Fibroblast of villous mesenchyme (primary cell): Measurements from ENCODE around the gene MICALL2. TPM values are rescaled to one million over a fixed set of nuclear protein-coding genes. Genes with fewer than 3 reads are reported as not detected.
"Not testable (repeated sequence)": the region's sequence is repeated elsewhere in the genome, so short reads cannot be mapped to it uniquely, and the experiment has no call there.

Experiments used
- DNase-seq: peaks from one replicate; pipeline ENCODE4 v3.0.0-alpha.2; 2010; ENCODE audit warnings: low read depth
- H3K4me3 ChIP-seq: 2 replicates; pipeline ENCODE4 v1.5.1; 2011; ENCODE audit warnings: low read depth, mild to moderate bottlenecking, low read length
- total RNA-seq: library from RNA; depleted of rRNA; stranded (reverse); fragments of >200 nt; gene quantifications from 2 replicates; pipeline ENCODE4 v1.2.3, GENCODE V29; 2012
- TF ChIP-seq, protein P1 (sequence below): IDR thresholded peaks from 2 replicates; pipeline ENCODE4 v1.5.1; 2012; ENCODE audit warnings: low read depth, mild to moderate bottlenecking, low read length; ENCODE audit not compliant: insufficient read depth

MICALL2 gene
- total RNA-seq, 1 donor = 34.5 TPM

DNA sequence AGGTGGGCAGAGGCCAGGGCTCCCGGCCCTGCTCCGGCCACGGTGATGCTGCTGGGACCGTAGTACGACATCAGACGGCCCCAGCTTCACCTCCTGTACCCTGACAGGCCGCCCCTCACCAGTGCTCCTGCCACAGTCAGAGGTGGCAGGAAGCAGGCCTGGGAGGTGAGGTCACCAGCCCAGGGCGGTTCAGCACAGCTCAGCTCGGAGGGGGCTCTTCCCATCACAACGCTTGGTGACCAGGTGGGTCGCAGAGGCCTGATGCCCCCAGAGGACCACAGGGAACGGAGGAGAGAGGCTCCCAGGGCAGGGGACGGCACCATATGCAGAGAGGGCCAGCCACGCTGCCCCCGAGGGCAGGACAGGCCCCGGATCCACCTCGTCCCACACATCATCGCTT, 8.8 kb downstream of the MICALL2 start:
- DNase-seq = no peak
- no peak overlapping the region for H3K4me3 ChIP-seq
- TF ChIP-seq, protein P1, sequence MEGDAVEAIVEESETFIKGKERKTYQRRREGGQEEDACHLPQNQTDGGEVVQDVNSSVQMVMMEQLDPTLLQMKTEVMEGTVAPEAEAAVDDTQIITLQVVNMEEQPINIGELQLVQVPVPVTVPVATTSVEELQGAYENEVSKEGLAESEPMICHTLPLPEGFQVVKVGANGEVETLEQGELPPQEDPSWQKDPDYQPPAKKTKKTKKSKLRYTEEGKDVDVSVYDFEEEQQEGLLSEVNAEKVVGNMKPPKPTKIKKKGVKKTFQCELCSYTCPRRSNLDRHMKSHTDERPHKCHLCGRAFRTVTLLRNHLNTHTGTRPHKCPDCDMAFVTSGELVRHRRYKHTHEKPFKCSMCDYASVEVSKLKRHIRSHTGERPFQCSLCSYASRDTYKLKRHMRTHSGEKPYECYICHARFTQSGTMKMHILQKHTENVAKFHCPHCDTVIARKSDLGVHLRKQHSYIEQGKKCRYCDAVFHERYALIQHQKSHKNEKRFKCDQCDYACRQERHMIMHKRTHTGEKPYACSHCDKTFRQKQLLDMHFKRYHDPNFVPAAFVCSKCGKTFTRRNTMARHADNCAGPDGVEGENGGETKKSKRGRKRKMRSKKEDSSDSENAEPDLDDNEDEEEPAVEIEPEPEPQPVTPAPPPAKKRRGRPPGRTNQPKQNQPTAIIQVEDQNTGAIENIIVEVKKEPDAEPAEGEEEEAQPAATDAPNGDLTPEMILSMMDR = no peak

DNA sequence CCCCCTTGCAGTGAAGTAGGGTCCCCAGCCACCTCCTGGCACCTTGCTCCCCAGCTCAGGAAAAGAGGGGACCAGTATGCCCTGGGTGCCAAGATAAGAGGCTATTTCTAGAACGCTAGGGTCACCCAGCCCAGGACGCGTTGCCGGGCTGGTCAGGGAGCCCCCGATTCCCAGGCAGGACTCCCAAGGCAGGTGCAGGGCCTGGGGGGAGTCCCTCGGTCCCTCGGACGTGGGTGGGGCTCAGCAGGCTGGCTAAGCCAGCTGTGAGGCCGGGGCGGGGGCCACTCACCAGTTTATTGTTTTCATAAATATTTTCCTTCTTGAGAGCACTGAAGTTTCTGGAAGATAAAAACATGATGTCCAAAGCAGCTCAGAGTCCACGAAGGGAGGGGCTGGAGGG, 9.3 kb downstream of the MICALL2 start:
- no peak for DNase-seq
- TF ChIP-seq, protein P1 = no peak

DNA sequence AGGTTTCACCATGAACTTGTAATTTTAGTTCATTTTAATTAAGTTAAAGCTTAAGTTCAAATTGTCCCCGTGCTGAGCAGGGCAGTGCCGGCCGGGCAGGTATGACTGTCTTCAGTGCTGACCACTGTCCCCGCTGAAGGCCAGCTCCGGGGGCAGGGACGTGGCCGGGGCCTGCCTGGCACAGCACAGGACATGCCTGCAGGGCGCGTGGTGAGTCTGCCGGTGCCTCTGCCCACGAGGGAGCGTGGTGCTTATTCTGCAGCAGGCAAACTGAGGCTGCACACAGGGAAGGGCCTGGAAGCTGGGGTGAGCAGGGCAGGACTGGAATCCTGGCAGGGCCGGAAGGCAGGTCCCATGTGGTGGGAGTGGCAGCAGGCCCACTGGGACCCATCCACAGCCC, 9.8 kb downstream of the MICALL2 start:
- H3K4me3 ChIP-seq = no peak overlapping the region
- TF ChIP-seq, protein P1 = no peak
- DNase-seq = no peak

More for the DNA sequence above, 9.3 kb downstream of the MICALL2 start:
- H3K4me3 ChIP-seq = no peak overlapping the region

DNA sequence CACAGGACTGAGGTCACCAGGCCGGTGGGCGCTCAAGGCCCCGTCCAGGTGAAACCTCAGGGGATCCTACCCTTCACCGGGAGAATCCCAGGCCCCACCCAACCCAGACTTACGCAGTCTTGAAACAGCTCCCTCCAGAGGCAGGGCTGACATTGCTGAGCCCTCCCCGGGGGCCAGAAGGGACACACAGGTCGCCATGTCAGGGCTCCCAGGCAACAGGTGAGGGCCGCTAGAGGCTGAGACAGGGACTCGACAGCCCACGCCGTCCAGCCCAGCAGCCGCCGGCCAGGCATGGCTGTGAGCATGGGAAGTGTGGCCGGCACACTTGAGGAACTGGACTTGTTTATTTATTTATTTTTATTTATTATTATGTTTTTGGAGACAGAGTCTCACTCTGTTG, 10.3 kb downstream of the MICALL2 start:
- DNase-seq = no peak
- TF ChIP-seq, protein P1 = no peak
- H3K4me3 ChIP-seq = no peak overlapping the region

DNA sequence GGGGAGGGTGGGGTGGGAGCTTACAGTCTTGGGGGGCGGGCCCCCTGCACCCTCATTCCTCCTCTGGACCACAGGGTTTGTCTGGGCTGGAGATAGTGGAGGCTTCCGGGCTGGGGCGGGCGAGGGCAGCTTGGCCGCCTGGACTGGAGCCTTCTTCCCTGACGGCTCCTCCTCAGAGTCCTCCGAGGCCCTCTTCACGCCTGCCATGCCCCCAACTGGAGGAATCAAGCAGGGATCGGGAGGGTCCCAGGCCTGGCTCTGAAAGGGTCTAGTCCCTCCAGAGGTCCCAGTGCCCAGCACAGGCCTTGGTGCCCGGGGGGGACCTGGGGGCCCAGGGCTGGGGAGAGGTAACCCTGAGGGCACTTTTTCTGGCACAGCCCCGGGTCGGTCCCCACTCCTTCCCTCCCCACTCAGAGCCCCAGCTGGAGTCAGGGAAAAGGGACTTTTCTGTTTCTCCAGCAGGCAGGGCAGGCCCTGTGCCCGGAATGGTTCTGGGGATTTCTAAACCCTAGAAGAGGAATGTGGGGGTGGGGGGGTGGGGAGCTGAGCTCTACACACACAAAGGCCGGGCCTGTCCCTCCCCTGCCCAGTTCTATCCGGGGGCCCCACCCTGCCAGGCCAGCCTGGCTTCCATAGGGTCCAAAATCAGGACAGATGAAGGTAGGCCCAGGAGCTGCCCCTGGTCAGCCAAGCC, 11.6 kb downstream of the MICALL2 start:
- no peak overlapping the region for H3K4me3 ChIP-seq
- TF ChIP-seq, protein P1 = no peak
- peak; percentile 28 for DNase-seq

DNA sequence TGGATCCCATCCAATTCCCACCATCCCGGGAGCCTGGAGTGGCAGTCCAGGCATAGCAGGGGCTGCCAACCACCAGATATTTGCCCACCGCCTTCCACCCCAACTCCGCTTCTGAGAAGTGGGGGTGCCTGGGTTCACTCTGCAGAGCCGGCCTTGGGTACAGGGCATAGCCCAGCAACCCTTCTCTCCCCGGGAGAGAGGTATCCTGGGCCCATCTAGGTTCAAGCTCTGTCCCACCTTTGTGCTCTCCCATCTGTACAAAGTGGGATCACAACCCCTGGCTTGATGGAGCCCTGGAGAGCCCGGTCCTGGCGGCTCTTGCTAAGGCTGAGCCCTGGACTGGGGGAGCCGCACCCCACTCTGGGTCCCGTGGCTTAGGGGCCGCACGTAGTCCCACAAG, 12.2 kb downstream of the MICALL2 start:
- DNase-seq = no peak
- H3K4me3 ChIP-seq = no peak overlapping the region
- TF ChIP-seq, protein P1 = no peak

DNA sequence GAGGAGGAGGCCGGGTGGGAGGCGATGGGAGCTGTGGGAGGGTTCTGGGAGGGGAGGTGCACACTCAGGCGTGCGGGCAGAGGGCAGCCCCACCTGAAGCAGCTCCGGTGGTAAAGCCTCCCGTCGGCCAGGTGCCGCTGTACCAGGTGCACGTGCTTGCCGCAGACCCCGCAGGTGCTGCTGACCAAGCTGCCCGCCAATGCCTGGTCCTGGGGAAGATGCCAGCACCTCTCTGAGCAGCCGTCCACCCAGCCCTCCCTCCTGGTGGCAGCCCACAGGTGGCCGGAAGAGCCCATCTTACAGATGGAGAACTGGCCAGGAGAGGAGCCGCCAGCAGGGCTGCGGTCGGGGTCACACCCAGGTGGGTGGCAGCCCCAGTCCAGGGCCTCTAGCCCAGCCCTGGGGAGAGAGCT, 12.6 kb downstream of the MICALL2 start:
- no peak for DNase-seq
- H3K4me3 ChIP-seq = no peak overlapping the region
- TF ChIP-seq, protein P1 = no peak

DNA sequence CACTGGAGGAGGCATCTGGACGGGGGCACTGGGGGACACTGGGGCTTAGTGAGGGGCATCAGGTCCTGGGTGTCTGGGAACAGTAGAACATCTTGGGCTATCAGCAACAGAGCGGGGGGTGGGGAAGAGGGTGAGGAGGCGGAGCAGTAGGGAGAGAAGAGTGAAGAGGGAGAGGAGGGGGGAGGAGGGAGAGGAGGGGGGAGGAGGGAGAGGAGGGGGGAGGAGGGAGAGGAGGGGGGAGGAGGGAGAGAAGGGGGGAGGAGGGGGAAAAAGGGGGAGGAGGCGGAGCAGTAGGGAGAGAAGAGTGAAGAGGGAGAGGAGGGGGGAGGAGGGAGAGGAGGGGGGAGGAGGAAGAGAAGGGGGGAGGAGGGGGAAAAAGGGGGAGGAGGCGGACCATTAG, 13.2 kb downstream of the MICALL2 start:
- H3K4me3 ChIP-seq = not testable (repeated sequence)
- DNase-seq = peak; percentile 73
